SH-SY5Y (cell line): ENCODE measurements around the gene TPRN.

ENCODE experiments used
- GATA2 ChIP-seq: IDR thresholded peaks from 2 replicates; pipeline ENCODE4 v1.6.1; 2011; ENCODE audit warnings: mild to moderate bottlenecking, low read depth, low read length
- GATA3 ChIP-seq: IDR thresholded peaks from 2 replicates; pipeline ENCODE4 v1.6.1; 2011; ENCODE audit warnings: low read depth, mild to moderate bottlenecking, low read length, moderate library complexity

DNA sequence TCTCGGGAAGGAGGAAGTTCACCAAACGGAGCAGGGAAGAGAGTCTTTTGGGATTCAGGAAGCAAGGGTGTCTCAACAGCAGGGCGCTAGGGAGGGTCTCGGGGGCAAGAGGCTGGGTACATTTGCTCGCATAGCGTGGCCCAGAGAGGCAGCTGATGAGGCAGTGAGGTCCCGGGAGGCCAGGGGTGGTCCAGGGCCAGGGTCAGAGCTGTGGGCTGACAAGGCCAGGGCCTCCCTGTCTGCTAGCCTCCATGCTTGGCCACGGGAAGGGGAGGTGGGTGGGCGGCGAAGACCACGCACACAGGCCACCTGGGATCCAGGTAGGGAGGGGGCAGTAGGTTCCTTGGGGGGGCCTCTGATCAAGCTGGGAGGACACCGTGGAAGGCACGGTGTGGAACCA is 11.0 kb upstream of the TPRN start:
- no peak for TF ChIP-seq GATA2
- TF ChIP-seq GATA3: no peak
